GM04504 (cell line): ENCODE measurements around the gene CTXND1.
A peak's percentile ranks its signal among the peaks of the same experiment; 100 is the strongest.
"Not testable (repeated sequence)": the region's sequence is repeated elsewhere in the genome, so short reads cannot be mapped to it uniquely, and the experiment has no call there.

Source experiments
- DNase-seq: peaks from one replicate; pipeline ENCODE4 v3.0.0-alpha.2; 2012; ENCODE audit warnings: low read depth

Gene CTXND1

GRCh38 chr15:80159301-80159700 lies 92.7 kb downstream of the CTXND1 start:
- DNase-seq, result no peak

GRCh38 chr15:80157215-80157614 lies 94.8 kb downstream of the CTXND1 start:
- no peak for DNase-seq

DNA sequence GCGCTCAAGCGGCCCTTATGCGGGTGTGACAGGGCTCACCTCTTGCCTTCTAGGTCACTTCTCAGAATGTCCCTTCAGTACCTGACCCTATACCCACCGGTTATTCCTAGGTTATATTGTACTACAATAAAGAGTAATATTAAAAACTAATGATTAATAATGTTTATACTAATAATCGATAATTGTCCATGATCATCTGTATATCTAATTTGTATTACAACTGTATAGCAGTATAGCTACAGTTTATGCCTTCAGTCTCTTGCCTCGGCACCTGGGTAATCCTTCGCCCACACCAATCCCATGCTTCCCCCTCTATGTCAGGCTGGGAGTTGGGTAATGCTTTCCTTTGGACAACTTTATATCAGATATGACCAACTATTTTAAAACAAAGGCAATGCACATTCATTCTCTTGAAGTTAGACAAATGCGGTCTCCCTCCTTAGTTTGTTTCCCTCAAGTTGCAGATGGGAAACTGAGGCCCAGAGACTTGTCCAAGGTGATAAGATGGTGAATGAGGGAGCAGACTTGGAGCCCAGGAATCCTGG lies 95.8 kb downstream of the CTXND1 start:
- DNase-seq, result no peak

- not testable (repeated sequence) for DNase-seq
These were observed 96.4 kb downstream of the CTXND1 start for GRCh38 chr15:80155378-80156175.

DNA sequence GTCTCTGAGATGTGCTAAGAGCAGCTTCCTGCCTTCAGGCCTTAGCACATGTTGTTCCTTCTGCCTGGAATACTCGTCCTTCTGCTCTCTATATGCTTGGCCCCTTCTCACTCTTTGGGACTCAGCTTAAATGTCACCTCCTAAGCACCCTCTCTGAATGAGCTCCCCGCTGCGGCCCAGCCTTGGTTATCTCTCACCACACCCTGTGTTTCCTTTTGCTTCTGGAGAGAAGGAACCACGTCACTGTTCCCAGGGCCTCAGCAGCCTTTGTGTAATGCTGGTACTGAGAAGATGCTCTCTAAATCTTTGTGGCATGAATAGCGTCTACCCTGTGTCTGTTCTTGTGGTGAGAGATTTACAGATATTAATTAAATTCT lies 97.0 kb downstream of the CTXND1 start:
- DNase-seq, result no peak

GRCh38 chr15:80154336-80154735 lies 97.7 kb downstream of the CTXND1 start:
- no peak for DNase-seq

DNA sequence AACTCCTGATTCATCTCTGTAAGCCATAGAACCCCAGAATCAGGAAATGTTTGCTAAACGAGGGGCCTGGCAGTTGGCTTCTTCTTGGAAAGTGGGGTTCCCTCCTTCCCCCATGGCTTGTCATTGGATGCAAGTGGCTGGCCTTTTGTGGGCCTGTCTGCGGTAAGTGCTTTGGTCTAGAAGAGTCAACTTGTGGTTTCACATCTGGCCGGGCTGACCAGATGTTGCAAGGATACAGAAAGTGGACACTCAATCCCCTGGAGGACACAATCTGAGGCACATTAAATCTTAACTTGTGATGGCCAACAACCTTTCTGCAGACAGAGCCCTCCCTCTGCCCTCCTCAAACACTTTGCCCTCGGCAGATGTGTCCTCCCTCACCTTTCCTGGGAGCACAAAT lies 98.1 kb downstream of the CTXND1 start:
- no peak for DNase-seq

- peak; percentile 35 for DNase-seq
These were observed 98.8 kb downstream of the CTXND1 start, which contains the start of gene FAH for GRCh38 chr15:80152896-80153876. Gene FAH (plus strand): TSS chr15:80152999. CDS start chr15:80153055, 56 bp downstream.

- peak; percentile 88 for DNase-seq
These were observed 99.7 kb downstream of the CTXND1 start for GRCh38 chr15:80152180-80152895.

GRCh38 chr15:80151576-80151975 lies 100.4 kb downstream of the CTXND1 start:
- no peak for DNase-seq

DNA sequence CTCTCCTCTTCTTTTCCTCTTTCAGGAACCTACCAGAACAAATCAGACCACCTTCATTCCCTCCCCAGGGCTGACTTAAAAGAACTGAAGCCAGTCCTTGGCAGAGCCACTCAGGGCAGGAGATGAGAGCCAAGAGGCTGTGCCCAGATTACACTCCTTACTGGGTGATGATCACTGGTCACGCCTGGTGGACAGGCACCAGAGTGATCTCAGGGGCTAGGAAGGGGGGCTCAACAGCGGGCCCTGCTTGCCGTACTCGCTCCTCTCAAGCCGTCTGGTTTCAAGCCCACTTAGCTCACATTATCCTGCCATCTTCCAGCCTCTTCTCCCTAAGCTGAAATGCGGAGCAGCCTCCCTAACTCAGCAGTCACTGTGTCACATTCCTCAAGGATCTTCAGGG lies 100.9 kb downstream of the CTXND1 start:
- no peak for DNase-seq
